ENCODE data around the gene NPAT.
A peak's percentile ranks its signal among the peaks of the same experiment; 100 is the strongest.
"Not testable (repeated sequence)": the region's sequence is repeated elsewhere in the genome, so short reads cannot be mapped to it uniquely, and the experiment has no call there.

Gene NPAT

DNA sequence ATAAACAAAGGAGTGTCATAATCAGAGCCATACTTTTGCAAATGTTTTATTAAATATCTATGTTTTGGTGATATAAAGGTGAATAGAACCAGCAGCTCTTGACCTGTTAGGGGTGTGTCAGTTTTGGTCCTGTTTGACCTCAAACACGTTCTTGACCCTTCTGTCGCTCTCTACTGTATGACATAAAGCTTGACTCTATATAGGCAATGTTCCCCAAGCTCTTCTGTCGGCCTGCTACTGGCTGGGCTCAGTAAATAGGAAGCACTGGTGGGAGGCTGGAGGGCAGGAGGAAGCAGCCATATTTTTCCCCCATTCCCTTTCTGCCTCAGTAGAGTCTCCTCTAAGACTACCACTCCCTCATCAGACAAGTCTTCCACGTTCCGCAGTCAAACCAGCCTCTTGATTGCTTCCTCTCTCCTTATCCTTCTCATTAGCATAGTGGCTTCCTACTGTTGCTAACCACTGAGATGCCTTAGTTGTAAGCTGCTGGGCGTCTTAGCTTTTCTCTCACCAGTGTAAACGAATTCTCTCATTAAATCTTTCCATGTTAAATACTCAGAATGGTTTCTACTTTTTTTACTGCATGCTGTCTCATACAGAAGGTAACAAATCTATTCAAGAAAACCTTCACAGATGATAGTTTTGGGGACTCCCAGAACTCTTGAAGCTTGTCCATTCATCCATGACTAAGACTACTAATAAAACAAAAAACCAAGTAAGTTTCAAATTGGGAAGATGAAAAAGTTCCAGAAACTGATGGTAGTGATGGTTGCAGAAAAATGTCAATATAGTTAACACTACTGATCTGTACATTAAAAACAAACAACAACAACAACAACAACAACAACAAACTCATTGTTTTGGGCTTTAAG lies 3.3 kb downstream of the NPAT start:
- DNase-seq (ENCODE audit: low read depth), result no peak

DNA sequence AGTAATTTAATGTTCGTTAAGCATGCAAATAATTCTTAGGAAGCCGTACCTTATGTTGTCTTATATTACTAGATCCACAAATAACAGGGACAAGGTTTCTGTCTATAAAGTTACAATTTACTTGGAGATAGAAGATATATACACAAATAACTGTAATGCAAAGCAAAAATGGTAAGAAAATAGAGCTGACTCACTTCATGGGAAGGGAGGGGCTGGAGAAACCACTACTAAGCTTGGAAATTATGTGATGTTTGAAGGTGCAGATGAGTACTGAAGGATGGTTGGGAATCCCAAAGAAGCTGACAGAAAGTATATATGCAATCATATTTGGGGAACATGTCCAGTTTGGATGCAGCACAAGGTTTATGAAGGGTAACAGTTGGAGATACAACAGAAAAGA lies 4.0 kb downstream of the NPAT start:
- no peak for DNase-seq (ENCODE audit: low read depth)

DNA sequence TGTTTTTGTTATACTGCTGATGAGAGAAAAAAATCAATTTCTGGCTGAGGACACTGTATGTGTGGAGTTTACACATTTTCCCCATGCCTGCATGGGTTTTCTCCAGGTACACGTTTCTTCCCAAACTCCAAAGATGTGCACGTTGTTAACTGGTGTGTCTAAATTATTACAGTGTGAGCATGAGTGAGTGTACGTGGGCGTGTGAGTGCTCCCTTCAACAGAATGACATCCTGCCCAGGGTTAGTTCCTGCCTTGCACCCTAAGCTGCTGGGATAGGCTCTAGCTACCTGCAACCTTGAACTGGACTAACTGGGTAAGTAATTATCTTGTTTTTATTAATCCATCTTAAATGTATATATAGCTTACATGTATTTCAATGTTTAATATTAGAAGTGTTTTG lies 5.5 kb downstream of the NPAT start:
- DNase-seq (ENCODE audit: low read depth), result no peak

DNA sequence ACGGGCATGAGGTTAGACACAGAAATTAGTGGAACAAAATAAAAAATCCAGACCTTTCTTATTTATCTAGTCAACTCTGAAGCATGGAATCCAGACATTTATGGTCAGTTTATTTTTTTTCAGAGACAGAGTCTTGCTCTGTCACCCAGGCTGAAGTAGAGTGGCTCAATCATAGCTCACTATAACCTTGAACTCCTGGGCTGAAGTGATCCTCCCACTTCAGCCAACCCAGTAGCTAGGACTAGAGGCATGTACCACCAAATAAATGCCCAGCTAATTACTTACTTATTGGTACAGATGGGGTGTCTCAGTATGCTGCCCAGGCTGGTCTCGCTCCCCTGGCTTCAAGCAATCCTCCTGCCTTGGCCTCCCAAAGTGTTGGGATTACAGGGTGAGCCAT lies 8.7 kb downstream of the NPAT start:
- DNase-seq (ENCODE audit: low read depth), result no peak

DNA sequence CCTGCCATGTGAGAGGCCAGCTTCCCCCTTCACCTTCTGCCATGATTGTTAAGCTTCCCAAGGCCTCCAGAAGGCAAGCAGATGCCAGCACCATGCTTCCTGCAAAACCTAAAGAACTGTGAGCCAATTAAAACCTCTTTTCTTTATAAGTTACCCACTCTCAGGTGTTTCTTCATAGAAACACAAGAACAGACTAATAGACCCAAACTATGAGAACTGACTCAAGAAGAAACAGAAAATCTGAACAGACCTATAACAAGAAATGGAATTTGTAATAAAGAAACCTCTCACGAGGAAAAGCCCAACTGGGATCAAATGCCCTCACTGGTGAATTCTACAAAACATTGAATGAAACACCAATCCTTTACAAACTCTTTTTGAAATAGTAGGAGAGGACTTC lies 12.0 kb downstream of the NPAT start:
- DNase-seq (ENCODE audit: low read depth), result no peak

DNA sequence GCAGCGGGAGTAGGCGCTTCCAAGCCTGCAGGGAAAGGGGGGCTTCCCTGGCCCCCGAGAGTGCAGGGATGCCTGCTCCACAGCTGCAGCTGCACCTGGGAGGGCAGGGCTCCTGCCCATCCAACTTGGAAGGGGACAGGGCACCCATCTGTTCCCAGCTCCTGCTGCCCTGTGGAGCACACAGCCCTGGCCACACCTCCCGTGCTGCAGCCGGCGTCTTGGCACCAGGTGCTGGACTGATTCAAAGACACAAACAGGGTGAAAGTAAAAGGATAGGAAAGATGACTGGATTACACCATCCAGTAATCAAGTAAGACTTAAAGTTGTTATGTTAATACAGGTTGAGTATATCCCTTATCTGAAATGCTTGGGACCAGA lies 14.8 kb downstream of the NPAT start:
- no peak for DNase-seq (ENCODE audit: low read depth)

DNA sequence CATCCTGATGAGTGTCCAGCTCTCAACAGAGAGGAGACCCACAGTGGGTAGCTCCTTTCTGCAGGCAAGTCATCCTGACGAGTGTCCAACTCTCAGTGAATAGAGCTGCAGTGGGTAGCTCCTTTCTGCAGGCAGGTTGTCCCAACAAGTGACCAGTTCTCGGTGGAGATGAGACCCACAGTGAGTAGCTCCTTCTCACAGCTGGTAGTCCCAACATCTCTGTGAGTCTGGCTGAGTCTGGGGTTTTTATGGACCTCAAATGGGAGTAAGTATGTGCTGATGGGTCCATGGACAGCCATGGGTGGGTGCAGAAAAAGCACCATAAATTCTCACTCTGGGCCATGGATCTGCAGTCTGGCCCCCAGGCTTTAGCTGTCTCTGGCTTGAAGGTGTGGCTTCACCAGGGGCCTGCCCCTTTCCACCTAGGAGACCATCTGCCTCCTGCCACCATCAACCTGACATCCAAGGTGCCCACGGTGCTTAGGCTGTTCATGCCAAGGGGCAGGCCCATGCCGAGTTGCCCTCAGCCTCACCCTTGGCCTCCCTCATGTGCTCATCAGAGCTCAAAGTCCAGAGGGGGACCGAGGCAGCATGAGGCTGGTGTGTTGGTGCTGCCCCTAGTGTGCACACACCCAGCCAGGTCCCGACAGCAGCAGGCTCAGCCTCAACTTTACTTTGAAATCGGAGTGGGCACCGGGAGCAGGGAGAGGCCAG lies 15.3 kb downstream of the NPAT start:
- DNase-seq (ENCODE audit: low read depth), result no peak

DNA sequence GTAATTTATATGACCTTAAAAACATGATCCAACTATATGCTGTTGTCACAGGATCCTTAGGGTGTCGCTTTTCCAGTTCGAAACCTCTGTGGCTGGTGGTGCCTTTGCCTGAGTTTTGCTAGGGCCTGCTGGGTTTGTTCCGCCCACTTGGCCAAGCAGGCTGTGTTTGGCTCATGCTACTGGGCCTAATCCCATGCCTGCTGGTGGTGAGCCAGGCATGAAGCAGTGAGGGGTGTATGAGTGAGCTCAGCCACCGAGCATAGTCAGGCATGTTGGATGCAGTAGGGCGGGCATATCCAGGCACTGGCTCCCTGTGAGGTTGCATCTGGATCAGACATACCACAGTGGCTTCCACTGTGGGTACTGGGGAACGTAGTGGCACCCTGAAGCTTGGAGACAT lies 16.3 kb downstream of the NPAT start:
- no peak for DNase-seq (ENCODE audit: low read depth)

DNA sequence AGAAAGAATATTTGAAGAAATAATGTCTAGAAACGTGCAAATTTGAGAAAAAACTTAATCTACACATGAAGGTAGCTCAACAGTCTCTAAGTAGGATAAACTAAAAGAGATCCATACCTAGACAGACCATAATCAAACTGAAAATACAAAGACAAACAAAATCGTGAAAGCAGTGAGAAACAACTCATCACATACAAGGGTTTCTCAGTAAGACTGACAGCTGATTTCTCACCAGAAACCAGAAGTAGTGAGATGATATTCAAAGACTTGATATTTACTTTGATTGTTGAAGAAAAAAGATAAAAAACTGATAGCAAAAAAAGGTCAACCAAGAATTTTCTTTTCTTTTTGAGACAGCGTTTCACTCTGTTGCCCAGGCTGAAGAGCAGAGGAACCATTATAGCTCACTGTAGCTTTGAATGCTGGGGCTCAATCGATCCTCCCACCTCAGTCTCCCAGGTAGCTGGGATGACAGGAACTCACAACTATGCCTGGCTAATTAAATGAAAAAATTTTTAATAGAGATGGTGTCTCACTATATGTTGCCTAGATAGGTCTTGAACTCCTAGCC lies 17.4 kb downstream of the NPAT start:
- DNase-seq (ENCODE audit: low read depth), result no peak

DNA sequence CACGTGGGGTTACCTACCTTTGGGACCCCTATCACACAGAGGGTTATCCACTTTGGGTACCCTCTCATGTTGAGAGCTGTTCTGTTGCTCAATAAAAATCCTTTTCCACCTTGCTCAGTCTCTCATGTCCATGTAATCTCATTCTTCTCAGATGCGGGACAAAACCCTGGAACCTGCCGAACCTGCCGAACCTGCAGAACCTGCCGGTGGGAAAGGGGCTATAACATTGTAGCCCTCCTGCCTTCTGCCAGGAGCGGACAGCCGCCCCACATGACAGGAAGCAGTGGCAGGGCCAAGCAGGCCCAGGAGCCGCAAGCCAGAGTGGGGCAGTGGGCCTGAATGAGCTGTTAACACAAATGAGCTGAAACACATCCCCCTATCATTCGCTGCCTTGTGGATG lies 18.1 kb downstream of the NPAT start:
- no peak for DNase-seq (ENCODE audit: low read depth)

DNA sequence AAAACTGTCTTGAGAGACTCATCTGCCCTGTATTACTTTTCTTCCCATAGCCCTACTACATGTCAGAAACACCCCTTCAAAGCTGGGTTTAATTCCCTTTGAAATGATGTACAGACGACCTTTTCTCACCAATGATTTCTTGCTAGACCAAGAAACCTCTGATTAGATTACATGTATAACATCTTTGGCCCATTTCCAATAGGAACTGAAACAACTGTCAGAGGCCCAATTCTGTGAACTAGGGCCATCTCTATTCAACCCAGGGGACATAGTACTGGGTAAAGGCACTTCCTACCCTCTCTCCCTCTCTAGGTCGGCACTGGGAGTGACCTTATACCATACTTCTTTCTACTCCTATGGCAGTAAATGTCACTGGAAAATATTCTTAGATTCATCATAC lies 19.4 kb downstream of the NPAT start:
- DNase-seq (ENCODE audit: low read depth), result no peak

DNA sequence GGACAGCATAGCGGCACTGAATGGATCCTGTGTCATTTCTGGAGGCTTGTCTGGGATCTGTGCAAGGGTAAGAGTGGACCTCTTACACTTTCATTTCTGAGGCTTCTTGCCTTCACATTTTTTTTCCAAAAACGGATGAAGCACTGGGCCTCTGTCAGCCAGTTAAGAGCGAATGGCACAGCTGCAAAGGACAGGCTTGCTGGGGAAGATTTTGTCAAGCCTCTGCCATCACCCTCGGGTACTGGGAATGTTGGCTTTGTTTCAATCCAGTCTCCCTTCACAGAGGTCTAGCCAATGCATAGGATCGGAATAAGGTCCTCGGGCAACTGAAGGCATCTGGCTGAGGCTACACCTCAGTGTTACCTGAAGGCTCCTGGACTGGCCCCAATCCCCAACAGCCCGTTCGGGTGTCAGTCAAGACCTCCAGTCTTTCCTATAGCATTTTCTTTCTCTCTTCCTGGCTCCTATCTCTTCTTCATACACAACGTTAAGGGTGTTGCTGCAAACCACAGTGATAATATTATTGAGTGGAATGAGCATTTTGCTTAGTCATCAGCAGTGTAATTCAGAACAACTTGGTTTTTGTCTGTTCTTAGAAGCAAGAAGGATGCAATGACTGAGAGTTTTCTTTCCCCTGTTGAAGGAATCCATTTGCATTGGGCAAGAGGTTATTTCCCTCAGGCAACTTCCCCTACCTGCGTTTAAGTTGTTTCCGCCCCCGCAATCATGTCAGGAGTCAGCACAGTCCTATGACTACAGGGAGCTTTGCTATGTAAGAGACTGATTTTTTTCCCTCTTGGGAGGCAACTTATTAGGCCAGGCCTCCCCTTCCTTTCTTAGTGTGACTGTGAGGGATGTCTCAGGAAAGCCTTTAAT lies 22.8 kb downstream of the NPAT start:
- peak; percentile 21 for DNase-seq (ENCODE audit: low read depth)

DNA sequence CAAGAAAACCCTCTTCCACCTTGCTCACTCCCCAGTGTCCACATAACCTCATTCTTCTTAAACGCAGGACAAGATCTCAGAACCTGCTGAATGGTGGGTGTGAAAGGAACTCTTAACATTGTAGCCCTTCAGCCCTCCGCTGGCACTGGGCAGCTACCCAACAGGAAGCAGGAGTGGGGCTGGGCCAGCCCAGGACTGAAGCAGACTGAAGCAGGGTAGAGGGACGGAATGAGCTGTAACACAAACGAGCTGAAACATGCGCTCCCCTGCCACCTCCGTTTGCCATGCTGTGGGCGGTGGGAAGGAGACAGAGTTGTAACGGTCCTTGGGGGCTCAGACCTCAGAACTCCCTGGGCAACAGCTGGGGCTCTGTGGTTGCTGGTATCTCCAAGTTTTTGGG lies 23.6 kb downstream of the NPAT start:
- DNase-seq (ENCODE audit: low read depth), result no peak

DNA sequence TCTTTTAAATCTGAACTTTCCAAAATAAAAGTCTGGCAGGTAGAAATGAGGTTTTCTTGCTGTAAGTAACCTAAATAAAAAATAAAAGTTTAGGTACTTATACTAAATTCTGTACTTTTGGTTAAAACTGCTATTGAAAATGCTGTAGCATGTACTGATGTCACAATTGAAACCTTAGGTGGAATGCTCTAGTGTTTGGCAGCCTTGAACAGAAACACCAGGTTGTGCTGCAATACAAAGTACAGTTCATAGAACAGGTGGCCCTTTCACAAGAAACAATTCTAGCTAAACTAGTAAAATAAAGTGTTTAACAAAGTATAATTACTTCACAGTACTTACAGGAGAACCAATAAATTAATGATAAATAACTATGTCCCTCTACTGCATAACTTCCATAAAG lies 25.1 kb downstream of the NPAT start:
- no peak for DNase-seq (ENCODE audit: low read depth)

DNA sequence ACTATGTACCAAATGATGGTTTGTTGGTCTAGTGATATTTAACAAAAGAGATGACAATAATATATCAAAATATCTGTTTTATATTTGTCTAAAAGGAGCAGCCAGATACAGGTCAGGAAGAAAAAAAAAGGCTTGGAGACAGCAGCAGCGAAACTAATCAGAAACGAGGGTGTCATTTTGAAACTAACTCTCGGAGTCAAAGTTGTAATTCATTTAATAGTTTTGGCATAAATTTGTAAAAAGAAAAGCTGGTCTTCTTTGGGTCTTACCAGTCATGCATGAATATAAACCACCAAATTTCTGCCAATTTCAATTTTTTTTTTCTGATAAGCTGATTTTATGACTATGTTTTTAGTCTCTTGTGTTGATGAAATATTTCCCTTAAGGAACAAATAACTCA lies 25.5 kb downstream of the NPAT start:
- no peak for DNase-seq (ENCODE audit: low read depth)

DNA sequence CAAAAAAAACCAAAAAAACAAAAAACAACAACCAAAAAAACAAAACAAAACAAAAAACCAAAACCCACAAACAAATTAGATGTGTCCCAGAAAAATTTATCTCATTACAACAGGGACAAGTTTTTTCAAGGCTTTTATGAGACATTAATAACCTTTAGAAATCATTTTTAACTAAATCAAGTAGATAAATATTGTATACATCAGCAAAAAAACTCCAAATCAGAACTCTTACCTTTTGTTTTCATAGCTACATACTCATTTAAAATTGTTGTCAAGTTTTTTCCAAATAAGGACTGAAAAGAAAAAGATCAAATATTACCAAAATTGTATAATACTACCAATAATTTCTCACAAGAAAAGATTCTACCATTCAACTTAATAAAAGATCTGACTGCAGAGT lies 28.7 kb downstream of the NPAT start:
- DNase-seq (ENCODE audit: low read depth), result no peak

DNA sequence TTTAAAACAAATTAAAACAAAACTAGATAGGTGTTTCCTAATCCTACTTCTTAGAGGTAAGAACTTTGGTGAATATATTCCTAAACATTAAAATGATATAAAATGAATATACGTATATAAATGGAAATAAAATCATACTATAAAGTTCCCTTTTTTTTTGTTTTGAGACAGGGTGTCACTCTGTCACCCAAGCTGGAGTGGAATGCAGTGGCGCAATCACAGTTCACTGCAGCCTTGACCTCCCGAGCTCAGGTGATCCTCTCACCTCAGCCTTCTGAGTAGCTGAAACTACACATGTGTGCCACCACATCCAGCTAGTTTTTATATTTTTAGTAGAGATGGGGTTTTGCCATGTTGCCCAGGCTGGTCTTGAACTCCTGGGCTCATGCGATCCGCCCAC lies 44.9 kb downstream of the NPAT start:
- no peak for DNase-seq (ENCODE audit: low read depth)

DNA sequence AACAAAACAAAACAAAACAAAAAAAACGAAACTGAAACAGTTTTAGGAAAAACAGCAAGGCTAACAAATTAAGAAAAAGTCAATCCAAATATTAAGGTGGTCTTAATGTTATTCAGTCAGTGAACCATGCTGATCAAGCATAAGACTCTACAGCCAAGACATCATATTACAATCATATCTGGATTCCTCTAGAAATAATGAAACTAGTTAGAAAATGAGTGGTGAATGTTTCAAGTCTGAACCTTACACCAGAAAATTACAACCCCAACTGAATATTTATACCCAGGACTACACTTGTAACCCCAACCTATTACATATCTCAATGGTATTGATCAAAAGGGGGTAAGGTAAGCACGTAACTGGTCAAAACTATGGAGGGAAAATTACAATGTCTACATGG lies 52.3 kb downstream of the NPAT start:
- DNase-seq (ENCODE audit: low read depth), result no peak

DNA sequence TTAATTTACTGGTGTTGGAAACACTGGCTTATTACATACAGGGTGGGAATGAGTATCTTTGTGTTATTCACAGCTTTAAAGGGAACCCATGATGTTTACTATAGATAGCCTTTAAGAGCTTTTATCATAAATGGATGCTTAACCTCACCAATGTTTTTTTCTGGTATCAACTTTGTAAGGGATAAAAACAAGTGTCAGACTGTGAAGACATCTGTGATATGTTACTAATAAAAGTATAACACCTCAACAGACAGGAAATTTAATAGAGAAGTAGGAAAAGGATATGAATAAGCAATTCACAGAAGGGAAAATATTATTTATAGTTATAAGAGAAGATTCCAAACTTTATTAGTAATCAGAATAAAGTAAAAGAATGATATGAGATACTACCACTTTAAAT lies 54.8 kb downstream of the NPAT start:
- no peak for DNase-seq (ENCODE audit: low read depth)

DNA sequence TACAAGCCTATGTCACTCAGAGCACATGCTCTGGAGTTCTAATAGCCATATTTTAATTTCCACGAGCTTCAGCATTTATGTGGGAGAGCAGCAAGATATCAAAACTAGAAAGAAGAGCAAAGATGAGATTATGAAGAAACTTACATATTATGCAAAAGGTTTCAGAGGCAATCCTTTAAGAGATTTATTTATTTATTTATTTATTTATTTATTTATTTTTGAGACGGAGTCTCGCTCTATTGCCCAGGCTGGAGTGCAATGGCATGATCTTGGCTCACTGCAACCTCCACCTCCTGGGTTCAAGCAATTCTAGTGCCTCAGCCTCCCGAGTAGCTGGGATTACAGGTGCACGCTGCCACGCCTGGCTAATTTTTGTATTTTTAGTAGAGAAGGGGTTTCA lies 59.6 kb downstream of the NPAT start:
- not testable (repeated sequence) for DNase-seq (ENCODE audit: low read depth)

DNA sequence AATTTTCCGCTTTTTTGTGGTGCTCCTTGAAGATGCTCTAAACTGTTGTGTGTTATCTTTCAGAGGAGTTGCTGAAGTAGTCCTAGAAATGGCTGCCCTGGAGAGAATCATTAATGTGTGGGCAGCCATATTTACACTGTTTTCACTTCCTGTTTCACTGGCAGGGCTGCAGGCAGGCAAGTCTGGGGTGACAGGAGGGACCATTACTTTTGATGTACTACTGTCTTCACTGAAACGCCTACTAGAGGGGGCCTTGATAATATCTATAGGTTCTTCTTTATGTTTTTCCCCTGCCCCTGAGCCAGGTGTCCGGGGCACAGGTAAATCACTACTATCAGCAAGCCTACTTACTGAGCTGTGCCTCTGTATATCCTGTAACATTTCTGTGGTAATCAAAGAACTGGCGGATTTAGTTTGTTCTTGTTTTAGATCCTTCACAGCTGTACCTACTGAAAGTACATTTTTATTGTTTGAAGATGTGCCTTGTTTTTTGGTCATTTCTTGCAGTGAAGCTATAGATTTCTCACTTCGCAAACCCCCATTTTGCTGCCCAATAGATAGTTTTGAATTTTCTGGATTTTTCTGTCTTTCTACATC lies 61.4 kb downstream of the NPAT start:
- no peak for DNase-seq (ENCODE audit: low read depth)

DNA sequence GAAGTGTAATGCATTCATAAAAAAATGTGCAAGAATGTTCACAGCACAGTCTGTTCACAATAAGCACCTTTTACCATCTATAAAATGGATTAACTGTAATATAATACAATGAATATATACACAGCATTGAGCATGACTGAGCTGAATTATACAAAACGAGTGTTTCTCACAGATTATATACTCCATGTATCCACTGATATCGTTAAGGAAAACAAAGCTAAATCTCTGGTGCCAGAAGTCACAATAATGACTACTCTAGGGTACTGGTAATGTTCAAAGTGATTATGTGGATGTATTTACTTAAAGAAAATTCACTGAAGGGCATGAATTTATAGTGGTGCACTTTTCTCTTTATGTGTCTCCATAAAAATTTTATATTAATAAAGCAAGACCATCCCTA lies 67.8 kb downstream of the NPAT start:
- no peak for DNase-seq (ENCODE audit: low read depth)

Data from fibroblast of the conjunctiva (primary cell).